ENCODE results near the gene FAM186B.
A peak's percentile ranks its signal among the peaks of the same experiment; 100 is the strongest.
"Not testable (repeated sequence)": the region's sequence is repeated elsewhere in the genome, so short reads cannot be mapped to it uniquely, and the experiment has no call there.

FAM186B gene

GRCh38 chr12:49635036-49635435 is 29.6 kb upstream of the FAM186B start:
- DNase-seq = no peak

- no peak for DNase-seq
Measured at GRCh38 chr12:49633703-49634345, 28.4 kb upstream of the FAM186B start.

- DNase-seq = no peak
Measured at GRCh38 chr12:49632986-49633702, 27.7 kb upstream of the FAM186B start.

GRCh38 chr12:49632401-49632800 is 27.0 kb upstream of the FAM186B start:
- DNase-seq = no peak

GRCh38 chr12:49631336-49631907 is 26.0 kb upstream of the FAM186B start:
- no peak for DNase-seq

GRCh38 chr12:49627752-49628360 is 22.4 kb upstream of the FAM186B start:
- DNase-seq = no peak

GRCh38 chr12:49626836-49627235 is 21.4 kb upstream of the FAM186B start:
- no peak for DNase-seq

- DNase-seq = no peak
Measured at GRCh38 chr12:49626169-49626835, 20.9 kb upstream of the FAM186B start.

GRCh38 chr12:49624921-49625577 is 19.6 kb upstream of the FAM186B start:
- no peak for DNase-seq

- DNase-seq = peak; percentile 79
Measured at GRCh38 chr12:49623142-49623904, 17.9 kb upstream of the FAM186B start, which contains the start of gene PRPF40B. PRPF40B (plus strand) TSS chr12:49623561; CDS start chr12:49623591, 30 bp downstream.

- DNase-seq = no peak
Measured at GRCh38 chr12:49622501-49623141, 17.2 kb upstream of the FAM186B start.

GRCh38 chr12:49621651-49622500 is 16.4 kb upstream of the FAM186B start:
- DNase-seq = no peak

GRCh38 chr12:49619286-49619685 is 13.8 kb upstream of the FAM186B start:
- DNase-seq = no peak

GRCh38 chr12:49618576-49618975 is 13.1 kb upstream of the FAM186B start:
- DNase-seq = no peak

GRCh38 chr12:49616533-49617219 is 11.2 kb upstream of the FAM186B start:
- no peak for DNase-seq

- DNase-seq = no peak
Measured at GRCh38 chr12:49615725-49616124, 10.3 kb upstream of the FAM186B start.

GRCh38 chr12:49612210-49612609 is 6.8 kb upstream of the FAM186B start:
- no peak for DNase-seq

GRCh38 chr12:49610785-49611184 is 5.3 kb upstream of the FAM186B start:
- not testable (repeated sequence) for DNase-seq

GRCh38 chr12:49609875-49610154 is 4.4 kb upstream of the FAM186B start:
- DNase-seq = no peak
